HEK293 (cell line): ENCODE data around the gene UGT1A3.

Experiments used
- CTCF ChIA-PET: fragments of 350-600 bp; formaldehyde crosslinking; extraction: SDS; loops from one replicate; lab custom pipeline; 2021; ENCODE audit warnings: antibody characterized with exemption; lab: Yijun Ruan, JAX
- POLR2A ChIA-PET: fragments of 300-600 bp; formaldehyde crosslinking; extraction: SDS; loops from one replicate; lab custom pipeline; 2020; ENCODE audit warnings: antibody characterized with exemption, inconsistent platforms; lab: Yijun Ruan, JAX
- H3K27ac ChIP-seq: fragments of 200-500 bp; sonication (Bioruptor generic); 2 replicates; pipeline ENCODE4 v1.5.1; 2014; ENCODE audit warnings: low read depth, low read length, control low read depth, inconsistent platforms; ENCODE audit errors: extremely low read depth
- H3K36me3 ChIP-seq, 2 experiments: fragments of 200-500 bp in 1 of 2; sonication (Bioruptor generic) in 1 of 2; 1 replicate in 1 of 2; 2 replicates in 1 of 2; pipeline ENCODE4 v1.5.1; 2014 to 2017; ENCODE audit warnings: inconsistent platforms in 2 of 2, low read length in 2 of 2; ENCODE audit not compliant: control insufficient read depth in 2 of 2, insufficient read depth in 1 of 2
- H3K4me1 ChIP-seq: fragments of 200-500 bp; sonication (Bioruptor generic); 2 replicates; pipeline ENCODE4 v1.5.1; 2014; ENCODE audit warnings: mild to moderate bottlenecking, low read length, inconsistent platforms; ENCODE audit not compliant: control insufficient read depth, insufficient read depth
- H3K4me3 ChIP-seq: 2 replicates; pipeline ENCODE4 v1.5.1; 2011; ENCODE audit warnings: low read depth, mild to moderate bottlenecking, control low read depth, low read length, moderate library complexity
- H3K9me3 ChIP-seq: fragments of 200-500 bp; sonication (Bioruptor generic); 2 replicates; pipeline ENCODE4 v1.5.1; 2014; ENCODE audit warnings: low read depth, low read length, inconsistent platforms; ENCODE audit not compliant: control insufficient read depth, insufficient read depth
- HOXA7 ChIP-seq: sonication (generic); formaldehyde crosslinking; IDR thresholded peaks from 2 replicates; pipeline ENCODE4 v1.8.1; 2022; ENCODE audit warnings: missing genetic modification reagents, borderline replicate concordance
- HOXD13 ChIP-seq: sonication (generic); formaldehyde crosslinking; IDR thresholded peaks from 2 replicates; pipeline ENCODE4 v1.8.0; 2022; ENCODE audit warnings: missing genetic modification reagents, borderline replicate concordance
- KLF9 ChIP-seq: fragments of 450-650 bp; formaldehyde crosslinking; IDR thresholded peaks from 2 replicates; pipeline ENCODE4 v1.5.1; 2016; ENCODE audit warnings: missing biosample characterization, missing genetic modification characterization, low read depth
- PRDM1 ChIP-seq: fragments of 450-650 bp; formaldehyde crosslinking; IDR thresholded peaks from 2 replicates; pipeline ENCODE4; 2016; ENCODE audit warnings: missing biosample characterization, missing genetic modification characterization
- SCRT2 ChIP-seq: fragments of 450-650 bp; formaldehyde crosslinking; IDR thresholded peaks from 2 replicates; pipeline ENCODE4 v1.5.1; 2016; ENCODE audit warnings: missing biosample characterization, missing genetic modification characterization
- SETDB1 ChIP-seq: IDR thresholded peaks from one replicate; pipeline ENCODE4 v1.6.1; 2017; ENCODE audit warnings: mild to moderate bottlenecking, low read length, moderate library complexity, mixed read lengths; ENCODE audit not compliant: insufficient read length
- TRIM28 ChIP-seq: IDR thresholded peaks from 2 replicates; pipeline ENCODE4 v1.6.1; 2011; ENCODE audit warnings: low read length, control low read depth, borderline replicate concordance
- YY2 ChIP-seq: fragments of 450-650 bp; formaldehyde crosslinking; IDR thresholded peaks from 2 replicates; pipeline ENCODE4 v1.5.1; 2016; ENCODE audit warnings: missing biosample characterization, missing genetic modification characterization
- ZNF112 ChIP-seq: fragments of 450-650 bp; formaldehyde crosslinking; IDR thresholded peaks from 2 replicates; pipeline ENCODE4 v1.5.0; 2017; ENCODE audit warnings: missing biosample characterization, missing genetic modification characterization
- ZNF114 ChIP-seq: fragments of 450-650 bp; formaldehyde crosslinking; IDR thresholded peaks from 2 replicates; pipeline ENCODE4 v1.5.0; 2017; ENCODE audit warnings: missing biosample characterization, missing genetic modification characterization
- ZNF157 ChIP-seq: fragments of 450-650 bp; formaldehyde crosslinking; IDR thresholded peaks from 2 replicates; pipeline ENCODE4 v1.5.1; 2016; ENCODE audit warnings: missing biosample characterization, missing genetic modification characterization
- ZNF16 ChIP-seq: fragments of 450-650 bp; formaldehyde crosslinking; IDR thresholded peaks from 2 replicates; pipeline ENCODE4 v1.5.1; 2016; ENCODE audit warnings: low read depth, missing biosample characterization, missing genetic modification characterization
- ZNF202 ChIP-seq: fragments of 450-650 bp; formaldehyde crosslinking; IDR thresholded peaks from 2 replicates; pipeline ENCODE4 v1.5.1; 2016; ENCODE audit warnings: missing biosample characterization, missing genetic modification characterization, borderline replicate concordance
- ZNF211 ChIP-seq: fragments of 450-650 bp; formaldehyde crosslinking; IDR thresholded peaks from 2 replicates; pipeline ENCODE4 v1.5.1; 2016; ENCODE audit warnings: low read depth, missing biosample characterization, missing genetic modification characterization
- ZNF341 ChIP-seq: fragments of 450-650 bp; formaldehyde crosslinking; IDR thresholded peaks from 2 replicates; pipeline ENCODE4; 2016; ENCODE audit warnings: low read depth, missing biosample characterization, missing genetic modification characterization
- ZNF404 ChIP-seq: fragments of 450-650 bp; formaldehyde crosslinking; IDR thresholded peaks from 2 replicates; pipeline ENCODE4 v1.5.1; 2017; ENCODE audit warnings: missing biosample characterization, missing genetic modification characterization
- ZNF529 ChIP-seq: fragments of 450-650 bp; formaldehyde crosslinking; IDR thresholded peaks from 2 replicates; pipeline ENCODE4 v1.5.1; 2017; ENCODE audit warnings: missing genetic modification characterization, missing biosample characterization; ENCODE audit not compliant: insufficient replicate concordance
- ZNF664 ChIP-seq: fragments of 450-650 bp; formaldehyde crosslinking; IDR thresholded peaks from 2 replicates; pipeline ENCODE4 v1.5.1; 2016; ENCODE audit warnings: missing biosample characterization, missing genetic modification characterization
- ZNF701 ChIP-seq: fragments of 450-650 bp; formaldehyde crosslinking; IDR thresholded peaks from 2 replicates; pipeline ENCODE4 v1.5.1; 2016; ENCODE audit warnings: missing biosample characterization, missing genetic modification characterization
- ZNF792 ChIP-seq: fragments of 450-650 bp; formaldehyde crosslinking; IDR thresholded peaks from 2 replicates; pipeline ENCODE4 v1.5.1; 2016; ENCODE audit warnings: missing biosample characterization, missing genetic modification characterization
- ZNF837 ChIP-seq: fragments of 450-650 bp; formaldehyde crosslinking; IDR thresholded peaks from 2 replicates; pipeline ENCODE4 v1.5.1; 2016; ENCODE audit warnings: missing biosample characterization, missing genetic modification characterization
- TF ChIP-seq, protein P1 (sequence below): fragments of 450-650 bp; formaldehyde crosslinking; IDR thresholded peaks from 2 replicates; pipeline ENCODE4 v1.5.1; 2016; ENCODE audit warnings: missing biosample characterization, missing genetic modification characterization
- TF ChIP-seq, protein P2 (sequence below): fragments of 450-650 bp; IDR thresholded peaks from 2 replicates; pipeline ENCODE4 v1.5.1; 2018; ENCODE audit warnings: missing biosample characterization, mild to moderate bottlenecking, missing genetic modification characterization
- TF ChIP-seq, protein P3 (sequence below): fragments of 450-650 bp; formaldehyde crosslinking; IDR thresholded peaks from 2 replicates; pipeline ENCODE4 v1.5.1; 2016; ENCODE audit warnings: missing biosample characterization, missing genetic modification characterization
- TF ChIP-seq, protein P4 (sequence below): fragments of 450-650 bp; formaldehyde crosslinking; IDR thresholded peaks from 2 replicates; pipeline ENCODE4 v1.5.1; 2016; ENCODE audit warnings: missing biosample characterization, missing genetic modification characterization

UGT1A3 gene

DNA sequence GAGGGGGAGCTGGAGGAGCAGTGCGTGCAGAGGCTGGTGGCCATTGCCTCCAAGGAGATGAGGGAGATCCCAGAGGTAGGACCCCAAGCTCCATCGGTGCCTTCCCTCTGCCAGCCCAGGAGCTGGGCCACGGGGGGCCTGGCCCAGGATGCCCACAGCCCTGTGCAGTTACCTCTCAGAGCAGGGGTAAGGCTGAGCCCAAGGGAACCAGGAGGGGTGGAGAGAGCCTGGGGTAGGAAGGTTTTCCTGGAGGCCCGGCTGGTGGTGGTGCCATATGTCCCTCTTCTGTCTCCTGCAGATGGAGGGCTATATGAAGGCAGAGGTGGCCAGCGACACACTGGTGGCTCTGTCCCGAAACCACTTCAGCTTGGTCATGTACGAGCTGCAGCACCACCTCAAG lies 60.7 kb downstream of the UGT1A3 start (continued):
- TF ChIP-seq HOXD13 (CRISPR knock-in tag) (no peak), ZNF157 (no peak), ZNF16 (tag by site-specific recombination) (no peak), ZNF701 (tag by site-specific recombination) (no peak), ZNF211 (tag by site-specific recombination) (no peak)
- TF ChIP-seq, protein P1, sequence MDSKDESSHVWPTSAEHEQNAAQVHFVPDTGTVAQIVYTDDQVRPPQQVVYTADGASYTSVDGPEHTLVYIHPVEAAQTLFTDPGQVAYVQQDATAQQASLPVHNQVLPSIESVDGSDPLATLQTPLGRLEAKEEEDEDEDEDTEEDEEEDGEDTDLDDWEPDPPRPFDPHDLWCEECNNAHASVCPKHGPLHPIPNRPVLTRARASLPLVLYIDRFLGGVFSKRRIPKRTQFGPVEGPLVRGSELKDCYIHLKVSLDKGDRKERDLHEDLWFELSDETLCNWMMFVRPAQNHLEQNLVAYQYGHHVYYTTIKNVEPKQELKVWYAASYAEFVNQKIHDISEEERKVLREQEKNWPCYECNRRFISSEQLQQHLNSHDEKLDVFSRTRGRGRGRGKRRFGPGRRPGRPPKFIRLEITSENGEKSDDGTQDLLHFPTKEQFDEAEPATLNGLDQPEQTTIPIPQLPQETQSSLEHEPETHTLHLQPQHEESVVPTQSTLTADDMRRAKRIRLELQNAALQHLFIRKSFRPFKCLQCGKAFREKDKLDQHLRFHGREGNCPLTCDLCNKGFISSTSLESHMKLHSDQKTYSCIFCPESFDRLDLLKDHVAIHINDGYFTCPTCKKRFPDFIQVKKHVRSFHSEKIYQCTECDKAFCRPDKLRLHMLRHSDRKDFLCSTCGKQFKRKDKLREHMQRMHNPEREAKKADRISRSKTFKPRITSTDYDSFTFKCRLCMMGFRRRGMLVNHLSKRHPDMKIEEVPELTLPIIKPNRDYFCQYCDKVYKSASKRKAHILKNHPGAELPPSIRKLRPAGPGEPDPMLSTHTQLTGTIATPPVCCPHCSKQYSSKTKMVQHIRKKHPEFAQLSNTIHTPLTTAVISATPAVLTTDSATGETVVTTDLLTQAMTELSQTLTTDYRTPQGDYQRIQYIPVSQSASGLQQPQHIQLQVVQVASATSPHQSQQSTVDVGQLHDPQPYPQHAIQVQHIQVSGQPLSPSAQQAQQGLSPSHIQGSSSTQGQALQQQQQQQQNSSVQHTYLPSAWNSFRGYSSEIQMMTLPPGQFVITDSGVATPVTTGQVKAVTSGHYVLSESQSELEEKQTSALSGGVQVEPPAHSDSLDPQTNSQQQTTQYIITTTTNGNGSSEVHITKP (tag by site-specific recombination) = no peak
- TF ChIP-seq, all 188 proteins: peak for 0

DNA sequence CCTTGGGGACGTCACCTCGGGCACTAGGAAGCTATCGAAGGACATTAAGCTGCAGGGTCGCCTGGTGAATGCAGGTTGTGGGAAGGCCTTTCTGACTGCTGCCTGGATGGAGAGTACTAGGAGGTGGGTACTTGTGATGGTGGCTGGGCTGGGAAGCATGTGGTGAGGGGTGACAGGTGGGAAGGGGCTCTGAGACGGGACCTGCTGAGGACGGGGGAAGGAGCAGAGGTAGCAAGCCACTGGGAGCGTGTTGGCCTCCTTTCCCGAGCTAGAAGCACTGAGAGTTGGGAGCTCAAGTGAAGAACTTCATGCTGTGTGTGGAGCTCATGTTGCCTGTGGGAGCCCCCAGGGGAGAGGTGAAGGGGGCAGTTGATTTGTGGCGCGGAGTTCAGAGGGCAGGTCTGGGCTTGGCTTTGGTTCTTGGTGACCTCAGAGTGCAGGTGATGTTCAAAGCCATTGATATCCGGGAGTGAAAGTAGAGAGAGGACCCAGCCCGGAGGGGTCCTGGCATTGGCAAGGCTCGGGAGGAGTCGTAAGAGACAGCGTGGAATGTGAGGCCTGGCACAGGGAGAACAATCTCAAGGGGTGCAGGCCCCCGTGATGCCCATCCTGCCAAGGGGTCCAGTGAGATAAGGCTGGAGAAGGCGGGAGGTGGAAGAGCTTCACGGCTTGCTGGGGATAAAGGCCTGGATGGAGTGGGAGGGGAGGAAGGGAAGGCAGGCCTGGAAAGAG lies 62.5 kb downstream of the UGT1A3 start:
- CTCF ChIA-PET = no interaction called here
- TF ChIP-seq ZNF202 (tag by site-specific recombination) (no peak), ZNF112 (no peak), ZNF404 (no peak), YY2 (no peak), ZNF529 (tag by site-specific recombination) (no peak), ZNF664 (tag by site-specific recombination) (no peak), ZNF792 (no peak), SCRT2 (tag by site-specific recombination) (no peak), PRDM1 (tag by site-specific recombination) (no peak), TRIM28 (no peak), ZNF837 (tag by site-specific recombination) (no peak), SETDB1 (no peak), KLF9 (tag by site-specific recombination) (no peak), ZNF341 (tag by site-specific recombination) (no peak), ZNF114 (no peak), HOXA7 (CRISPR knock-in tag) (no peak)
- TF ChIP-seq, protein P2, sequence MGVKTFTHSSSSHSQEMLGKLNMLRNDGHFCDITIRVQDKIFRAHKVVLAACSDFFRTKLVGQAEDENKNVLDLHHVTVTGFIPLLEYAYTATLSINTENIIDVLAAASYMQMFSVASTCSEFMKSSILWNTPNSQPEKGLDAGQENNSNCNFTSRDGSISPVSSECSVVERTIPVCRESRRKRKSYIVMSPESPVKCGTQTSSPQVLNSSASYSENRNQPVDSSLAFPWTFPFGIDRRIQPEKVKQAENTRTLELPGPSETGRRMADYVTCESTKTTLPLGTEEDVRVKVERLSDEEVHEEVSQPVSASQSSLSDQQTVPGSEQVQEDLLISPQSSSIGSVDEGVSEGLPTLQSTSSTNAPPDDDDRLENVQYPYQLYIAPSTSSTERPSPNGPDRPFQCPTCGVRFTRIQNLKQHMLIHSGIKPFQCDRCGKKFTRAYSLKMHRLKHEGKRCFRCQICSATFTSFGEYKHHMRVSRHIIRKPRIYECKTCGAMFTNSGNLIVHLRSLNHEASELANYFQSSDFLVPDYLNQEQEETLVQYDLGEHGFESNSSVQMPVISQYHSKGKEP (tag by site-specific recombination) = no peak
- TF ChIP-seq, protein P3, sequence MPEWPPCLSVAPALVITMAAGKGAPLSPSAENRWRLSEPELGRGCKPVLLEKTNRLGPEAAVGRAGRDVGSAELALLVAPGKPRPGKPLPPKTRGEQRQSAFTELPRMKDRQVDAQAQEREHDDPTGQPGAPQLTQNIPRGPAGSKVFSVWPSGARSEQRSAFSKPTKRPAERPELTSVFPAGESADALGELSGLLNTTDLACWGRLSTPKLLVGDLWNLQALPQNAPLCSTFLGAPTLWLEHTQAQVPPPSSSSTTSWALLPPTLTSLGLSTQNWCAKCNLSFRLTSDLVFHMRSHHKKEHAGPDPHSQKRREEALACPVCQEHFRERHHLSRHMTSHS (tag by site-specific recombination) = no peak
- TF ChIP-seq, protein P4, sequence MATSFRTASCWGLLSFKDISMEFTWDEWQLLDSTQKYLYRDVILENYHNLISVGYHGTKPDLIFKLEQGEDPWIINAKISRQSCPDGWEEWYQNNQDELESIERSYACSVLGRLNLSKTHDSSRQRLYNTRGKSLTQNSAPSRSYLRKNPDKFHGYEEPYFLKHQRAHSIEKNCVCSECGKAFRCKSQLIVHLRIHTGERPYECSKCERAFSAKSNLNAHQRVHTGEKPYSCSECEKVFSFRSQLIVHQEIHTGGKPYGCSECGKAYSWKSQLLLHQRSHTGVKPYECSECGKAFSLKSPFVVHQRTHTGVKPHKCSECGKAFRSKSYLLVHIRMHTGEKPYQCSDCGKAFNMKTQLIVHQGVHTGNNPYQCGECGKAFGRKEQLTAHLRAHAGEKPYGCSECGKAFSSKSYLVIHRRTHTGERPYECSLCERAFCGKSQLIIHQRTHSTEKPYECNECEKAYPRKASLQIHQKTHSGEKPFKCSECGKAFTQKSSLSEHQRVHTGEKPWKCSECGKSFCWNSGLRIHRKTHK = no peak

More for the DNA sequence above, 62.5 kb downstream of the UGT1A3 start:
- no peak overlapping the region for H3K4me3 ChIP-seq
- H3K27ac ChIP-seq = no peak overlapping the region
- no peaks in the 10 kb centered on the region for H3K9me3 ChIP-seq
- POLR2A ChIA-PET = no interaction called here
- H3K4me1 ChIP-seq = no peaks in the 10 kb centered on the region
- no peaks in the 10 kb centered on the region for H3K36me3 ChIP-seq
